GM12801 (cell line): ENCODE data around the gene SPECC1L.

ENCODE experiments used
- TF ChIP-seq, protein P1 (sequence below): IDR thresholded peaks from one replicate; pipeline ENCODE4 v1.5.1; 2011; ENCODE audit warnings: control low read depth; ENCODE audit not compliant: insufficient read length; ENCODE audit errors: extremely low read depth

The SPECC1L gene

GRCh38 chr22:24380905-24381230 is 110.2 kb downstream of the SPECC1L start:
- TF ChIP-seq, protein P1, sequence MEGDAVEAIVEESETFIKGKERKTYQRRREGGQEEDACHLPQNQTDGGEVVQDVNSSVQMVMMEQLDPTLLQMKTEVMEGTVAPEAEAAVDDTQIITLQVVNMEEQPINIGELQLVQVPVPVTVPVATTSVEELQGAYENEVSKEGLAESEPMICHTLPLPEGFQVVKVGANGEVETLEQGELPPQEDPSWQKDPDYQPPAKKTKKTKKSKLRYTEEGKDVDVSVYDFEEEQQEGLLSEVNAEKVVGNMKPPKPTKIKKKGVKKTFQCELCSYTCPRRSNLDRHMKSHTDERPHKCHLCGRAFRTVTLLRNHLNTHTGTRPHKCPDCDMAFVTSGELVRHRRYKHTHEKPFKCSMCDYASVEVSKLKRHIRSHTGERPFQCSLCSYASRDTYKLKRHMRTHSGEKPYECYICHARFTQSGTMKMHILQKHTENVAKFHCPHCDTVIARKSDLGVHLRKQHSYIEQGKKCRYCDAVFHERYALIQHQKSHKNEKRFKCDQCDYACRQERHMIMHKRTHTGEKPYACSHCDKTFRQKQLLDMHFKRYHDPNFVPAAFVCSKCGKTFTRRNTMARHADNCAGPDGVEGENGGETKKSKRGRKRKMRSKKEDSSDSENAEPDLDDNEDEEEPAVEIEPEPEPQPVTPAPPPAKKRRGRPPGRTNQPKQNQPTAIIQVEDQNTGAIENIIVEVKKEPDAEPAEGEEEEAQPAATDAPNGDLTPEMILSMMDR, result no peak

DNA sequence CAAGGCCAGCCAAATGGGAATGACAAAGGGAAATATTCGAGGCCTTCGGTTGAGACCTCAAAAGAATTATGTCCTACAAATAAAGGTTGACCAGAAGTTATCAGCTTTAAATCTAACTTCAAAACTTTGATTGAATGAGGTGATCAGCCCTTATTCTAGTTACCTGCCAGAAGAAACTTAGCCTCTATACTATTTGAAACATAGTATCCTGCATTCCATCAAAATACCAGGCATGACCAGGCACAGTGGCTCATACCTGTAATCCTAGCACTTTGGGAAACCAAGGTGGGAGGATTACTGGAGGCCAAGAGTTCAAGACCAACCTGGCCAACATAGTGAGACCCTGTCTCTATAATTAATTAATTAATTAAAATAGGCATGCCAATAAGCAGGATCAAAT is 112.4 kb downstream of the SPECC1L start:
- TF ChIP-seq, protein P1, result no peak

- TF ChIP-seq, protein P1, result no peak
Observed at GRCh38 chr22:24384131-24384530, 113.5 kb downstream of the SPECC1L start.

DNA sequence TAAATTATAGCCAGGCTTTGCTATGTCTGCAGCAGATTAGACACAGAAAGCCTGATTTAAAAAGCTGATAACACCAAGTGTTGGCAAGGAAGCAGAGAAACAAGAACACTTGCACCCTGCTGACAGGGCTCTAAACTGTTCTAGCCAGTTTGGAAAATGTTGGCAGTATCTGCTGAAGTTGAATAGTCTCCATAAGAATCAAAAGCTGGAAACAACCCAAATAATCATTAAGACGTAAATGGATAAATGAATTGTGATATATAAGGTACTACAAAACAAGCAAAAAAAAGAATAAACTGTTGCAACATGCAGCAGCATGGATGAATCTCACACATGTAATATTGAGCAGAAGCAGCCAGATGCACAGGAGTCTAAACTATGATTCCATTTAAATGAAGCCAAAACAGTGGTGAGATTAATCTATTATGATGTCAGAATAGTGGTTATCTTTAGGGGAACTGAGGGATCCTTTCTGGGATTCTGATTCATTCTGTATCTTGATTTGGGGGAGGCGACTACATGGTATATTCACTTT is 116.4 kb downstream of the SPECC1L start:
- TF ChIP-seq, protein P1, result no peak

GRCh38 chr22:24389680-24390079 is 119.0 kb downstream of the SPECC1L start:
- TF ChIP-seq, protein P1, result no peak

GRCh38 chr22:24390156-24390555 is 119.5 kb downstream of the SPECC1L start:
- TF ChIP-seq, protein P1, result no peak

DNA sequence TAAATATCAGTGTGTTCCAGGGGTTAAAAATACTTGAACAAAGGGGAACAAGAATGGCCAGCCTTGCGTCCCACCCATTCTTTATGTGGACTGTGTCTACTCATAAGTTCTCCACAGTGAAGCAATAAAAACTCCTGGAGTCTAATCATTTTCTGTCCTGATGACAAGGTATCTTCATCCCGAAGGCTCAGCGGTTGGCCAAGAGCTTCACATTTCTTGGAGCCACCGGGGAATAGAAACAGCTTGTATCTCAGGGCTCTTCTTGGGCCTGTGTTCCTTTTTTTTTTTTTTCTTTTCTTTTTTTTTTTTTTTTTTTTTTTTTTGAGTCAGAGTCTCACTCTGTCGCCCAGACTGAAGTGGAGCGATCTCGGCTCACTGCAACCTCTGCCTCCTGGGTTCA is 119.9 kb downstream of the SPECC1L start:
- TF ChIP-seq, protein P1, result no peak

DNA sequence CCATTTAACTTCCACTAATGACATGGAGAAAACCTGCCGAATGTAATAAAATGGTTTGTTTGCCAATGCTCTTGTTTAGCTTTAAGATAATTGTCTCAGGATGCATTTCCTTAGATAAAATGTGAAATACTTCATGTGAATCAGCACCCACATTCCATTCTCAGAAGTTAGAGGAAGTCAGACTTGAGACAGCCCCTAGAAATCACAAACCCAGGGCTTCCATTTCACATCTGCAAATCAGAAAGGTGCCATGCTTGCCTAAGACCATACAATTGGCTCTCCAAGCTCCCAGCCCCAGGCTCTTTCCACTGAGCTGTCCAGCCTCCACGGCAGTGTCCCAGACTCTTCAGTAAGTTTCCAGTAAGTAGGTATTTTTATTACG is 121.2 kb downstream of the SPECC1L start:
- TF ChIP-seq, protein P1, result no peak
